A673 (cell line): Measurements from ENCODE around the gene OBP2A.

Experiments
- EZH2 ChIP-seq: fragments of 200-600 bp; sonication (generic); IDR thresholded peaks from 2 replicates; pipeline ENCODE4 v1.6.1; 2017; ENCODE audit warnings: borderline replicate concordance, low read depth, mild to moderate bottlenecking, mixed read lengths, antibody characterized with exemption, low read length; ENCODE audit not compliant: poor library complexity, severe bottlenecking
- TF ChIP-seq, protein P1 (sequence below): fragments of 300-800, 200-600 bp; sonication (generic); conservative IDR thresholded peaks from 2 replicates; pipeline ENCODE4 v1.5.1; 2017; ENCODE audit warnings: low read depth, mild to moderate bottlenecking, antibody characterized with exemption, low read length, moderate library complexity, mixed read lengths

DNA sequence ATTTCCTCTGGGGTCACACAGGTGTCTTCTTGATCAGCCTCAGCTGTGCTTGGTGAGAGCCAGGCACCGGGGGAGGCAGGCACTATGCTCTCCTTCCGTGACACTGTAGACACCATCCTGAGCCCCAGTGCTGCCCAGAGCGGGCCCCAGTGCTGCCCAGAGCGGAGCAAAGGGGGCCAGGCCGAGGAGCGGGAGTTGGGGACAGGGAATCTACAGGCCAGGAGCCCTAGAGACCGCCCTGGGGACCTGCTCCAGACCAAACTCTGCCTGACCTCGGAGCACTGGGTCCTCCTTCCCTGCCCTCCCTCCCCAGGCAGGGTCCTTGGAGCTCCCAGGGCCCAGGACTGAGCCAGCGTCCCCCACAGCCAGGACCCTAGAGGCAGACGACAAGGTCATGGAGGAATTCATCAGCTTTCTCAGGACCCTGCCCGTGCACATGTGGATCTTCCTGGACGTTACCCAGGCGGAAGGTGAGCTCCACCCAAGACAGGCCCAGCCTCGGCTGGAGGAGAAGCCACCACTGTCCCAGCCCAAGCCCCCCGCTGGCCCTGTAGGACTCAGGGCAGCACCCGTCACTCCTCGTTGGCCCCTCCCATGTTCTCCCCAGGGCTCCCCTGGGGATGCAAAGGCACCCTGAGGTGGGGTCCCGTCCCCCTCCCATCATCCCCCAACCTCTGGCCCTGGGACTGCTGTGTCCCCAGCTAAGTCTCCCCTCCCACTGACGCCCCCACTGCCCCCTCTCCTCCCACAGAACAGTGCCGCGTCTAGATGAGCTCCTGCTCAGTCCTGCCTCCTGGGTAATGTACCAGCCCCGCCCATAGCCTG, 45.8 kb downstream of the OBP2A start:
- TF ChIP-seq, protein P1, sequence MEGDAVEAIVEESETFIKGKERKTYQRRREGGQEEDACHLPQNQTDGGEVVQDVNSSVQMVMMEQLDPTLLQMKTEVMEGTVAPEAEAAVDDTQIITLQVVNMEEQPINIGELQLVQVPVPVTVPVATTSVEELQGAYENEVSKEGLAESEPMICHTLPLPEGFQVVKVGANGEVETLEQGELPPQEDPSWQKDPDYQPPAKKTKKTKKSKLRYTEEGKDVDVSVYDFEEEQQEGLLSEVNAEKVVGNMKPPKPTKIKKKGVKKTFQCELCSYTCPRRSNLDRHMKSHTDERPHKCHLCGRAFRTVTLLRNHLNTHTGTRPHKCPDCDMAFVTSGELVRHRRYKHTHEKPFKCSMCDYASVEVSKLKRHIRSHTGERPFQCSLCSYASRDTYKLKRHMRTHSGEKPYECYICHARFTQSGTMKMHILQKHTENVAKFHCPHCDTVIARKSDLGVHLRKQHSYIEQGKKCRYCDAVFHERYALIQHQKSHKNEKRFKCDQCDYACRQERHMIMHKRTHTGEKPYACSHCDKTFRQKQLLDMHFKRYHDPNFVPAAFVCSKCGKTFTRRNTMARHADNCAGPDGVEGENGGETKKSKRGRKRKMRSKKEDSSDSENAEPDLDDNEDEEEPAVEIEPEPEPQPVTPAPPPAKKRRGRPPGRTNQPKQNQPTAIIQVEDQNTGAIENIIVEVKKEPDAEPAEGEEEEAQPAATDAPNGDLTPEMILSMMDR = no peak
- TF ChIP-seq EZH2 = no peak
